HCEC 1CT (cell line): ENCODE results near the gene BMP4.

Experiments
- DNase-seq: peaks from one replicate; pipeline ENCODE4 v3.0.0-alpha.2; 2017

Gene BMP4

DNA sequence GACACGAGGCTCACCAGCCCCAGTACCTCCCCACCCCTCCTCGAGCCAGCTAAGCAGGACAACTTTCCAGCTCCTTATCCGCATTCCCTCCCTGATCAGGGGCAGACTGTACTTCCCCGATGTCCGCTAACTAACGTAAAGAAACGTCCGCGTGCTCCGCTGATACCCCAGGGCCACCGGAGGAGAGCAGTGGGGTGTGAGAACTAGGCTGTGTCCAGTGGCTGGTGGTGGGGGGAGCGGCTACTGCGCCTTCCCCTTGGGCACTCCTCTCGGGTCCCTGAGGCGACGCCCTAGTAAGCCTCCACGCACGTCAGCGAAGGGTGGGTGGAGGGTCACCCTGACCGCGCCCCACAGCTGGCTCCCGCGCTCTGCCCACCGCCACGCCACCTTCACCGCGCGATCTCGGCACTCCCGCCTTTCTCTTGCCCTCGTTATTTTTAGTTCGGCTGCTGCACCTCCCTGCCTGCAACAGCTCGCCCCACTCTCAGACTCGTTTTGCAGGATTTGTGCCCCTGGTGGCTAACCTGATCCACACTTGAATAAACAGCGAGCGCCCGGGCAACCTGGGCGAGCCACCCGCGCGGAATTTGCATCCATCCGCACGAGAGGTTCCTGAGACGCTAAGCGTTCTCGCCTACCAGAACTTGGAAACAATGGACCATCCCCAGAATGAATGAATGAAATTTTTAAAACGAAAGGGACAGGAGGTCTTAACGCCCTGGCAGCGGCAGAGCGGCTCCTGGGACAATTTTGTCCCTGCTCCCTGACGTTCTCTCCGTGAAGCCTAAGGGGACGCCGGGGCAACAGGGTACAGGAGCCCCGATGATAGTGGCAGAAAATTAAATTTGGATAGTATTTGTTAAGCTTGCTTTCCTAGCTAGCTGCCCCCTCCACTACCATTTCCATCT is 6.9 kb upstream of the BMP4 start:
- no peak for DNase-seq

DNA sequence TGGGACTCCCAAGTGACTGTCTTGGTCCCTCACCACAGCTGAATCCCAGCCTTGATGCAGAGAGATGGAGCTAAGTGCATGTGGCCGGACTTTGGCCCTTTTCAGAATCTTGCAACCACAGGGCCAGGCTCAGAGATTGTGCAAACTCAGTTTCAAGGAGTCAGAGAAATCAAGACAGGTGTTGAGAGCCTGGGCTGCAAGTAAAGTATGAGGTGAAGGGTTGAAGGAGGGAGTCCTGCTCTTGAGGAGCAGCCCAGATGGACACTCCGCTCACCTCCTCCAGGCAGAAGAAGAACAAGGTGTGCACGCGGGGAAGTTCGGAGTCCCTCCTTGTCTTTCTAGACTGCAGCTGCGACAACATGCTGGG is 6.3 kb upstream of the BMP4 start:
- no peak for DNase-seq

DNA sequence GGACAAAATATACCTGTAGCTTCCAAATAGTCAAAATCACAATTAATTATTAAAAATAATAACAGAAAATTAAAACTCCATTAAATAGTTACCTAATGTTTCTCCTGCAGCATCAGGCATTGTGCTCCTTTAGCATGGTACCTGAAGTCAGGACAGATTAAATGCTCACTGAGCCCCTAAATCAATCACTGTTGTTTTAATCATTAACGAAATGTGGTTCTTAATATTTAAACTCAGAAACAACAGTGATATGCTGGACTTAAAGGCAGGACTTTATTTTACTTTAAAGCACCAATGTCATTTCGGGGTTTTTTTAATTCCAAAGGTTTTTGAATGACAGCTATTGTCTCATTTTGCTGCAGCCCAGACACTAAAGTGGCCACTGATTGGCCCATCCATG is 2.0 kb upstream of the BMP4 start:
- no peak for DNase-seq

DNA sequence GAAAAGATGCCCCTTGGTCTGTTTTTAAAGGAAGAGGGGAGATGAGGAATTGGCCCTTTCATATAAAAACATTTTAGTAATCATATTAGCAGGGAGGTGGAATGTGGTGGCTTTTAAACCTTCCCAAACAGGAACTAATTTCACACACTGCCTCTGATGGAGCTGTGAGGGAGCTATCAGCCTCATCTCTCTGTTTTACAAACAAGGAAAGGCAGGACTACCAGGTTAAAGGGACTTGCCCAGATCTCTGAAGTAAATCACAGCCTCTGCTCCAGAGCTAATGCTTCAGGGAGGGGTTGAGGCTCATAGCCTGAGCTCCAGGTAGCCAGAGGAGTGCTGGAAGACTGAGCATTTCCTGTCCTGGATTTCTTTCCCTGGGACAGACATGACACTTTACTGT is 1.1 kb upstream of the BMP4 start:
- no peak for DNase-seq

DNA sequence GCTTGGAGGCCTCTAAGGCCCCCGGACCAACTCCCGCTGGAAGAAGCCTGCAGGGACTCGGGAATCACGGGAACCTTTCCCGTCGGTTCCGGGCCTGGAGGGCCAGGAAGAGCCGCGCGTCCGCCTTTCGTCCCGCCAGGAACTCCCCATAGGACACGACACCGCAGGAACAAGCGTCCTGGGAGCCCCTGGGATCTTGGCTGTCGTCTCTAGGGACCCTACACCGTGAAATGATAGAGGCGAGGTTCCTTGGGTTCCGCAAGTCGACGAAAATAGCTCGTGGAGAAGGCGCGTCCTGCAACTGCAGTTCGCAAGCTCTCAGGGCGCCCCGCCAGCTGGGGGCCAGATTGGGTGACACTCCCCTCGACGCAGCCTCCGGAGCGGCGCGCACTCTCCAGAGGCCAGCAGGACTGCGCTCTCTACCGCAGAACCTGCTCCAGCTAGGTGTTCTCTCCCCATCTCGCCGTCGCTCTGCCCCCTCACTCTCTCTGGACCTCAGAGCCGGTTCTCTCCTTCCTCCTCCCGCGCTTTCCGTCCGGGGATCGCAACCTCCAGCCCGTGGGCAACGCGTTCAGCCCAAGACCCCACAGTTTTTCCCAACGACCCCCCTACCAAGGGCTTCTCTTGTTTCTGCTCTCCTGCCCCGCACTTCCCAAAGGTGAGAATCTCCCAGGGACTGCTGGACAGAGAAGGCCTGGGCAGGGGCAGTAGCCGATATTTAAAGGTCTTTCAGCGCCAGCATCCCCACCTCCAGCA is 776 bp downstream of the BMP4 start:
- DNase-seq: no peak

DNA sequence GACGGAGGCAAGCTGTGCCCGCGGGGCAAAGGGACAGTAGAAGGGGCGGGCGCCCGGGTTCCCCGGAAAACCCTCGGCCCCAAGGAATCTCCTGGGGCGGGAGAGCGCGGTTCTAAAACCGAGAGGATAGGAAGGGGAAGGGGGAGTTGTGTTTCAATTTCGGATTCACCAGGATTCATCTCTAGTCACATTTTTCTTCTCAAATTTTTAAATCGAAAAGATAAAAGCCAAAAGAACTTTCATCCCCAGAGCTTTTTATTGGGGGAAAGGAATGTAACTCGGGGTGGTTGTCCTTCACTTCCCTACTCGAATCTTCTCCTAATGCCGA is 1.4 kb downstream of the BMP4 start:
- DNase-seq: no peak

DNA sequence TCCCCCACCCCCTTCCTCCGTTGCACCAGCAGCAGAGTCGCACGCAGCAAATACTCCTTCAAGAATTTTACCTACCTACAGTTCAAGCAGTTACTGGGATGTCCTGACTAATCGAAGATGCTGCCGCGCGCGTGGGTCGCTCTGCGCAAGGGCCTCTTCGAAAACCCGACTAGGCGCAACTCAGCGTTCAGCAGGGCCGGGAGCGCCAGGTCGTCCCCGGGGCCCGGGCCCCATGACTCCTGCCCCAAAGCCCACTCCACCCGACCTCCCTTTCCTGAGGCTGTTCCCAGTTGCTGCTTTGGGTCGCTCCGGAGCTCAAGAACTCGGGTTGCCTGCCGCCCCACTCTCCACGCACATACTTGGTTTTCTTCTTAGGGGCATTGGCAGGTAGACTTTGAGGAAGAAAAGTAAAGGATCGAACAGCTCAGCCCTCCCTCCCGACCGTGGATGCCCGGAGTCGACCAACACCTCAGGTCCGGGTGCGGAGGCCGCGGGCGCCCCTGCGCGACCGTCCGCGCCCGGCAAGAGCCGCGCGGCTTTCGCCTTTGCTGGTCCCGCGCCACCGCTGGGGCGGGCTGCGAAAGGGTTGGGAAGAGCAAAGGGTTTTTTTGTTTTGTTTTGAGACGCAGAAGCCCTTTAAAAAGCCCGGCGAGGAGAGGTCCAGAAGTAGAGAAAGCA is 1.9 kb downstream of the BMP4 start:
- DNase-seq: peak; percentile 11

DNA sequence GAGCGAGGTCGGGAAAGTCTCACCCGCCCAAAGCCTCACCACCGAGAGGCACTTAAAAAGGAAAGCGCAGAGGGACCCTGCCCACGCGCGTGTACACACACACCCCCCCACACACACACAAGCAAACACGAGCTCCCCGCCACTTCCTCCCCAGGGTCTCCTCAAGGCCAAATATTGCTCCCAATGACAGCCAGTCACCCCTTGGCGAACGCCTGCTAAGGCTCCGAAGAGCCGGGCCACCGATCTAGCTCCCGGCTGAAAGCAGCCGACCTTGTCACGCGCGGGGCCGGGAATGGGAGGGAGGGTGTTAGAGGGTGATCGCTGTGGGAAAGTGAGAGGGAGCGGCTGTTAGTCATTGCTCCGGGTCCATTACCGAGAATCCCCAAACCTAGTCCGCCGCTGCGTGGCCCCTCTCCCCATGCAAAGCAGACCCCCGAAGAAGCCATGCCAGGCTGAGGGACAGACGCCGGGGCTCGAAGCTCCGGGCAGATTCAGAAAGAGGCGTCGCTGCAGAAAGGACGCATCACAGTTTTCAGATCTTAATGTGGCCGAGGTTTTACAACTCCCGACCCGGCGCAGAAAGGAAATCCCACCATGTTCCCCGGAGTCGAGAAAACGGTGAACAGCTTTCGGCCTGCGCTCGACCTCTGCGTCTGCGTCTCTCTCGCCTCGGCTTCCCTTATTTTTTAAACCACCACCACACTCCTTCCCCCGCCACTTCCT is 2.6 kb downstream of the BMP4 start:
- DNase-seq: peak; percentile 34

DNA sequence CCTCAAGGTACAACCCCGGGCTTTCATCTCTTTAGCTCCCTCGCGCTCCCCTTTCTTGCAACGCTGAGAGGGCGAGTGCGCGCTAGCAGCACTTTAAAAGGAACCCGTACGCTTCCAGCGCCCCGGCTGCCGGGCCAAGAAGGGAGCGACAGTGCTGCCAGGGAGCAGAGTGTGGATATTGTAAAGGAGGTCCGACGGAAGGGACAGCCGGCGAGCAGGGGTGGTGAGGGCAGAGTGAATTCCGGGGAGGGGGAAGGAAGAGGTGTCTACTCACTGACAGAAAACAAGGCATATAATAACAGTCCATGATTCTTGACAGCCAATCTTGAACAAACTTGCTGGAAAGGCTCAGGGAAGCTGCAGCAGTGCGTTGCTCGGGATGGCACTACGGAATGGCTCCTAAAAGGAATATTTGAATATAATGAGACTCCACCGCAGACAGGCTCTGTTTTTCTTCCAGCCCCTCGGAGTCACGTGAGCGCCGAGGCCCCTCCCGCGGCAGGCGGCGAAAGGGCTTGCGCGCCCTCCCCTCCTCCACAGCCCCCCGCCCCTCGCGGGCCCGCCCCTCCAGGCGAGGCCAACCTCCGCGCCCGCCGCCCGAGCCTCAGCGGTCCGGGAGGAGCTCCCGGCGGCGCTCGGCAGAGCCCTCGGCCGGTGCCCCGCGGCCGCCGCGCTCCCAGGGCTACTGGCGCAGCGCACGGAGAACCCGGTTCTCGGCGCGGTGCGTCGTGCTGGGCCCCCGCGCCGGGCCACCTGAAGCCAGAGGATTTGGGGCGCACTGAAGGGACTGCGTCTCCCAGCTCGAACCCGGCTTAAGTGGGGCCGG is 3.4 kb downstream of the BMP4 start:
- DNase-seq: peak; percentile 54

DNA sequence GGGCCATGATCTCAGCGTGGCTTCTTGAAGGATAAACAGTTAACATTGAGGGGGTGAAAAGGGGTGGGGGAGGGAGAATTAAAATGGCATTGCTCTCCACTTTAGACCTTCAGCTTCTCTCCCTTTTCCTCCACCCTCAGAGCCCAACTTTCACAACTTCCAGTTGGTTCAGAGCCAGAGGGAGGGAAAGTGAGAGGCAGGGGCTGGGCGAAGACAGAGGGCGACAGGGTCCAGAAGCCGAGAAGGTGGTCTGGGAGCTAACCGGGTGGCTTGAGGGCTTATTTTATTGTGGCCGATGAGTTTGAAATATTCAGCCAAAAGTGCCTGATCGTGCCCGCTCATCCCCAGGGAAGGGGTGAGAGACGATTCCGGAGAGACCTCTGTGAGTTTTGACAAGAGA is 4.1 kb downstream of the BMP4 start:
- DNase-seq: no peak

DNA sequence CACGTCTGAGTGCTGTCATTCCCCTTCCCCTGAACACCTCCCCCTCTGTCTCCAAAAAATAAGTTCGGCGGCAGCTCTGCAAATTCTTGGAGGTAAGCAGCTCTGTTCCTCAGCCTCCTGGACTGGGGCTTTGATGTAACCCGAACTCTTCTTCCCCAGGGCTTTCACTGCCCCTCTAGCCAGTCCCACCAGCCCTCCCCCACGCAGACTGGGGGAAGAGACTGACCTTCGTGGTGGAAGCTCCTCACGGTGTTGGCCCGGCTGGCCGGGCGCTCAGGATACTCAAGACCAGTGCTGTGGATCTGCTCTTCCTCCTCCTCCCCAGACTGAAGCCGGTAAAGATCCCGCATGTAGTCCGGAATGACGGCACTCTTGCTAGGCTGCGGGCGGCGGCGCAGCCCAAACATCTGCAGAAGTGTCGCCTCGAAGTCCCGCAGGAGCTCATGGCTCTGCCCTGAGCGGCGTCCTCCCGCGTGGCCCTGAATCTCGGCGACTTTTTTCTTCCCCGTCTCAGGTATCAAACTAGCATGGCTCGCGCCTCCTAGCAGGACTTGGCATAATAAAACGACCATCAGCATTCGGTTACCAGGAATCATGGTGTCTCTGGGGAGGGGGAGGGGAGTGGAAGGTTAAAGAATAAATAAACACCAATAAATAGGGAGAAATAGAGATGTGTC is 4.9 kb downstream of the BMP4 start:
- DNase-seq: no peak

DNA sequence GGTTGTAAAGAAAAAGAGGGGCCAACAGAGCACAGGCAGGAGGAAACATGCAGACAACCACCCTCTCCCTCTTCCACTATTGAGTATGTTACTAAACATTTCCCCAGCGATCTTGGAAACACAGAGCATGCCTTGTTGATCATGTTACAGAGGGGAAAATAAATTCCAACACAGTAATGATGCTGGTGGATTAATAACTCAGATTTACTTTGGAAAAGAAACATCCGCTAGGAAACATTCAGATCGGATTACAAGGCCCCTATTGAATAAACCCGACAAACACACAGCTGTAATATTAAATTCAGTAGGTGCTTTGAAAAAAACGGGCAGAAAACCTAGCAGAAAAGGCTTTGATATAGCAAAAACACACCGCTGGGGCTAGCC is 5.4 kb downstream of the BMP4 start:
- no peak for DNase-seq

DNA sequence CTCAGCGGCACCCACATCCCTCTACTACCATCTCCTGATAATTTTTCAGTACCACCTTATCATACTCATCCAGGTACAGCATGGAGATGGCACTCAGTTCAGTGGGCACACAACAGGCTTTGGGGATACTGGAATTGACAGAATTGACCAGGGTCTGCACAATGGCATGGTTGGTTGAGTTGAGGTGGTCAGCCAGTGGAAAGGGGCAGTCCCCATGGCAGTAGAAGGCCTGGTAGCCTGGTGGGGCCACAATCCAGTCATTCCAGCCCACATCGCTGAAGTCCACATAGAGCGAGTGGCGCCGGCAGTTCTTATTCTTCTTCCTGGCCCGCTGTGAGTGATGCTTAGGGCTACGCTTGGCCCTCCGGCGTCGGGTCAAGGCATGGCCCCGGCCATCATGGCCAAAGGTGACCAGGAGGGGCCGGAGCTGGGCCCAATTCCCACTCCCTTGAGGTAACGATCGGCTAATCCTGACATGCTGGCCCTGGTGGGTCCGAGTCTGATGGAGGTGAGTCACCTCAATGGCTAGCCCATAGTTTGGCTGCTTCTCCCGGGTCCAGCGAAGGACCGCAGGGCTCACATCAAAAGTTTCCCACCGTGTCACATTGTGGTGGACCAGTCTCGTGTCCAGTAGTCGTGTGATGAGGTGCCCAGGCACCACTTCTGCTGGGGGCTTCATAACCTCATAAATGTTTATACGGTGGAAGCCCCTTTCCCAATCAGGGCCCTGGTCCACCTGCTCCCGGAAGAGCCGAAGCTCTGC is 6.4 kb downstream of the BMP4 start:
- DNase-seq: no peak

DNA sequence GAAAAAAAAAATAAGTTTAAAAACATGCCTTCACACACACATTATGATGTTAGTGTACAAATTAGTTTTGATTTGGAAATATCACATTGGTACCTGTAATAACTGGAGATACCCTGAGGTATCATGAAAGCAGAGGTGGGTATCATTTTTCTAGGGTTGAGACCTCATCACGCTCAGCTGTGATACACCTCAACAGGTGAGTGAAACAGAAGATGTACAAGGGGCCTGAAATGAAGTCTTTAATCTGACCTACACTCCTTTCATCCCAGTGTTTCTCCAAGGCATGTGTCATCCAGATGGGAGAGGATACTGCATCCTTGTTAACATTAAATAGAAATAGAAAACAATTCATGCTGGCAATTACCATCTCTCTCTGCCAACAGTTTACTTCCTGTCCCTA is 7.4 kb downstream of the BMP4 start:
- DNase-seq: no peak

DNA sequence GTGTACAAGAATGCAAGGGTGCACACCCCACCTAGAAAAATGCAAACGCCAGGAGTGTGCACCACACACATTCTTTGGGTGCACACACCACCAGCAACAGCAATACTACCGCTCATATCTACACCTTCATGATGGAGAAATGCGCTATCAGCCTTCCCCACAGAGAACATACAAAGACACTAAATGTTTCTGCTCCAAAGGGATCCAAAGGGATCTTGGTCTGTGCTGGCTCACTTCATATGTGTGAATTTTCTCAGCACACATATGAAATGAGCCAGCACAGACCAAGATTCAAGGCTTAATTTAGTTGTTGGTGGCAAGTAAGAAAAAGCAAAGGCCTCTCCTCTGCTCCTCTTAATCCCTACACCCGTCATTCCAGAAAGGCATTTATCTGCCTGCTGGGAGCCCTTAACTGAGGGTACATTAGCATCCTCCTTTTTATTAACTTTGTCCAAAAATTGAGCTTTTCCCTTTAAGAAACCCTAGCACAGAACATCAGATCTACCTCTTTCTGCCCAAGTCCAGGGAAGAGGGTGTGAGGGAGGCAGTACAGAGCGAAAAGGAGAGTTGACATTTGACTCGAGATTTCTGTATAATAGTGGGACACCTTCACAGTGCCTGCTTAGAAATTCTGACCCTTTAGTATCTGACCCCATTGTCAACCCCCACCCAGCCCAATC is 8.3 kb downstream of the BMP4 start:
- no peak for DNase-seq

DNA sequence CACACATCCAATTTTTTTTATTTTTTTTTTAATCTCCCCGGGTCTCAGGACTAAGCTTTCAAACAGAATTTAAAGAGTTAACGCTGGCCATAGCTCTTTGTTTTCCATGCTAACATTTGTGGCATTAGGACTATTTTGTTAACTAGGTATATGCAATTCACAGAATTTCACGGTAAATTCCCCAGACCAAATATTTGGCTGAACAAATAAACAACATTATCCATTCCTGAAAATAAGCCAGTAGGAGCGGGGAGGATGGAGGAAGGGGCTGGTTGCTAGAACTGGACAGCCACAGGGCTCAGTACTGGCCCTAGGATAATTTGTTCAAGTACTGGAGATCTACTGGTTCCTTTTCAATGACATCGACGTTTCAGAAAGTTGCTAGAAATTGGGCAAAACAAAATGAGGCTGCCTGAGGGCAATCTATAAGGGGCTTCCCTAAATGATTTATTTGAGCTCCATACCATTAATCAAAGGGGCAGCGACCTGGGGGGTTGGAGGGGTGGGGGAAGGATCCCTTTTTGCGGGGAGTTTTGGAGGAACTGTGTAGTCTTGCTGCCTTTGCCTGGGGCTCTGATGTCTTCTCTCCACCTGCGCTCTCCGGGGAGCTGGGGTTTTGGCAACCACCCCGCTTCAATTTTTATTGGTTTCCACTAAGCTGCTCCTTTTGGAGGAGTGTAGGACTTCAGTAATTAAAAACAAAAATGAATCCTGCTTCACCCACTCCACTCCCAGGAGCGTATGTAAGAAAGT is 9.0 kb downstream of the BMP4 start:
- DNase-seq: no peak

DNA sequence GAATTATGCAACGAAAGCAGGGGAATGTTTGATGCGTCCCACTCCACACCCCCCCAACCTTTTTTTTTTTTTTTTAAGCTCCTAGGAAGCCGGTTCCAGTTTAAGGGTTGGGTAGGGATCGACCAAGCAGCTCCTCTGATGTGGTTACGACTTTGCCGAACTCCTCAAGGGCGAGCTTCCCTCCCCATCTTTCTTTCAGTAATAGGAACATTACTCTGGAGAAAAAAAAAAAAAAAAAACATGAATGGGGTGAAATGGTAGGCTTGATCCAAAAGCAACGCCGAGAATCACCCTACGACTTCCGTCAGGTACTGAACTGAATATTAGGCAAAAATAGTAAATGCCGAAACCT is 9.6 kb downstream of the BMP4 start:
- DNase-seq: no peak

DNA sequence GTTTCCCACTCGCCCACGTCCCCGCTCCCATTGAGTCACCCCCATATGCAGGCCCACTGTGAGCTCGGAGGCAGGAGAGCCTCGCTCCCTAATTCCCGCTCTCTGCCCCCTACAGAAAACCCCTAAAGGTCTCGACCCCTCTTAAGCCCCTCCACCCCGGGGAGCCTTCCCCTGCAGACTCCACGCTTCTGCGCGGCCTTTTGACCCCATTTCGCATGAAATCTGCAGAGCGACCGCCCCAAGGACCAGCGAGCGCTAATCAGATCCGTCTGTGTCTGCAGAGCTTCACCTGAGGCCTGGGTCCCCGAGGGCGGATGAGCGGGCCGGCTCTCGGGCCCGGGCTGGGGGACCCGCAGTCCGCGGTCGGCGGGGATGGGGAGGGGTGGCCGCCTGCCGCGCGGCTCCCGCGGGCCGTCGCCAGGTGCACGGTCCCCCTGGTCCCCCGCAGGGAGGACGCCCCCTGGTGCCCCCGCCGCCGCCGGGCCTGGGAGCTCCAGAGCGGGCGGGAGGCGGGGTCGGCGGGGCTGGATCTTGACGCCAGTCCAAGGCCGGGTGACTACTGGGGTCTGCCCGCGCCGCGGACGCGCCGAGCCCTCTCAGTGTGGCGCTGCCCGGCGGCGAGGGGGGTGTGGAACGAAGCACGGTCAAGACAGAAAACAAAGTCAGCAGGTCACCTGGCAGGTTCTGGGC is 10.1 kb downstream of the BMP4 start:
- DNase-seq: no peak

DNA sequence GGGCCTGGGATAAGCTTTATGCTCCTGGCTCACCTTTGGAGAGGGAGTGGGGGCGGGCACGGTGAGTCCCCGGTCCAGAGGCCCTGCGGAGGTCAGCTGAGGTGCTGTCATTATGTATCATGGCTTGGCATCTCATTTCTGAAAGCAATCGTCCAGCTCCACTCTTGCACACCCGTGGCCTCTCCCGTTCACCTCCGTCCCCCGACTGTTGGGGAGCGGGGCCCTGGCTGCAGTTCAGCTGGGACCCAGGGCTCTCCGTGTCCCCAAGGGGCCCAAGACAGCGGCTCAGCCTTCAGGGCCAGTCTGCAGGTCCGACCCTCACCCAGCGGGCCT is 10.6 kb downstream of the BMP4 start:
- DNase-seq: no peak
